Activated naive CD8-positive, alpha-beta T cell treated with anti-CD3 and anti-CD28 coated beads for 36 hours (primary cell): ENCODE results near the gene ARHGAP4. TPM values are rescaled to one million over a fixed set of nuclear protein-coding genes. Genes with fewer than 3 reads are reported as not detected.

Source experiments
- DNase-seq: peaks from one replicate; pipeline ENCODE4 v3.0.0; 2021
- H3K27ac Mint-ChIP-seq: one replicate; pipeline ENCODE4 v1.8.0; 2022; ENCODE audit warnings: mild to moderate bottlenecking, moderate library complexity, mixed read lengths
- H3K27me3 Mint-ChIP-seq: one replicate; pipeline ENCODE4 v1.8.0; 2022; ENCODE audit warnings: mild to moderate bottlenecking, mixed read lengths
- H3K36me3 Mint-ChIP-seq: one replicate; pipeline ENCODE4 v1.8.0; 2021; ENCODE audit warnings: mild to moderate bottlenecking, mixed read lengths
- H3K4me1 Mint-ChIP-seq: one replicate; pipeline ENCODE4 v1.8.0; 2021; ENCODE audit warnings: mixed read lengths
- H3K4me3 Mint-ChIP-seq: one replicate; pipeline ENCODE4 v1.8.0; 2022; ENCODE audit warnings: mild to moderate bottlenecking, moderate library complexity, mixed read lengths
- H3K9me3 Mint-ChIP-seq: one replicate; pipeline ENCODE4 v1.8.0; 2022; ENCODE audit warnings: mixed read lengths
- total RNA-seq, 2 experiments: library from RNA; stranded (reverse); gene quantifications; one replicate each; pipeline ENCODE4 v1.2.3, GENCODE V29; 2021

Gene ARHGAP4
- total RNA-seq, 2 experiments from 2014 or later, result 112 to 123 TPM

DNA sequence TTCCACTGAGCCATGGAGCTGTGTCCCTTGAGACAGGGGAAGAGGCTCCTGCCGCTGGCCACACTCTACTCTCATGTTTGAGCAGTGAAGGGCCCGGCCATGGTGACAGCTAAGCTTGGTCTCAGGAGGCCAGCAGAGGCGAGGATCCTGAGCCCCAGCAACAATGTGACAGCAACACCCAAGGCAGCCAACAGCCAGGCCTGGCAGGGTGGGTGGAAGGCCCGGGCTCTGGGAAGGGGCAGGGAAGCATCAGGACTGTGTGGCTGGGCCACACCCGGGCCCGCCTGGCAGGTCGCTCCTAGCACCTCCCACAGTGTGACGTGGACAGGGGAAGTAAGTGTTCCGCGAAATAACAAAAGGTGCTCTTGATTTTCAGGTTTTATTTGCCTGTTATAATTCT lies 64.9 kb downstream of the ARHGAP4 start:
- DNase-seq, result no peak
- Mint-ChIP-seq H3K27ac (no peak overlapping the region), H3K9me3 (no peaks in the 10 kb centered on the region), H3K27me3 (no peaks in the 10 kb centered on the region), H3K4me3 (no peak overlapping the region), H3K4me1 (peaks cover 11% of the 10 kb centered on the region), H3K36me3 (no peaks in the 10 kb centered on the region)

Other genes with a start within 250 kb of the ARHGAP4 start
- under 1 TPM; 0.68 to 0.70 TPM for gene SLC6A8, start 238.3 kb downstream of the ARHGAP4 start, total RNA-seq
- 100 to 1,000 TPM; 103 to 109 TPM for gene BCAP31, start 201.9 kb downstream of the ARHGAP4 start, total RNA-seq
- gene ABCD1, start 201.4 kb downstream of the ARHGAP4 start, total RNA-seq, result 1 to 10 TPM; 4.1 to 4.3 TPM
- gene PLXNB3, start 162.0 kb downstream of the ARHGAP4 start, total RNA-seq, result 1 to 10 TPM; 2.8 to 4.2 TPM
- gene SRPK3, start 145.2 kb downstream of the ARHGAP4 start, total RNA-seq, result not detected
- 10 to 100 TPM; 55.9 to 58.1 TPM for gene IDH3G, start 131.9 kb downstream of the ARHGAP4 start, total RNA-seq
- 100 to 1,000 TPM; 133 to 145 TPM for gene SSR4, start 131.6 kb downstream of the ARHGAP4 start, total RNA-seq
- under 1 TPM; 0.38 to 0.70 TPM for gene PDZD4, start 95.7 kb downstream of the ARHGAP4 start, total RNA-seq
- under 1 TPM; 0.16 to 0.29 TPM for gene L1CAM, start 40.1 kb downstream of the ARHGAP4 start, total RNA-seq
- not detected for gene AVPR2, start 21.6 kb downstream of the ARHGAP4 start, total RNA-seq
- 100 to 1,000 TPM; 150 to 153 TPM for gene NAA10, start 8.8 kb upstream of the ARHGAP4 start, total RNA-seq
- gene RENBP, start 18.4 kb upstream of the ARHGAP4 start, total RNA-seq, result 10 to 100 TPM; 15.2 to 15.7 TPM
- 100 to 1,000 TPM; 140 to 142 TPM for gene HCFC1, start 45.6 kb upstream of the ARHGAP4 start, total RNA-seq
- 1 to 10 TPM; 3.4 to 6.2 TPM for gene TMEM187, start 46.5 kb upstream of the ARHGAP4 start, total RNA-seq
- gene IRAK1, start 93.6 kb upstream of the ARHGAP4 start, total RNA-seq, result 100 to 1,000 TPM; 155 to 159 TPM
- 10 to 100 TPM; 50.9 to 53.1 TPM for gene MECP2, start 171.5 kb upstream of the ARHGAP4 start, total RNA-seq
- gene OPN1LW, start 218.0 kb upstream of the ARHGAP4 start, total RNA-seq, result not detected